IPS DF 19.7 (cell line): ENCODE results near the gene SIX3.

ENCODE experiments used
- DNase-seq: peaks from one replicate; pipeline ENCODE4 v3.0.0-alpha.2; 2013; ENCODE audit warnings: low read depth, low spot score

SIX3 gene

GRCh38 chr2:44943693-44944101, 2.2 kb downstream of the SIX3 start:
- no peak for DNase-seq

- no peak for DNase-seq
These were observed 2.8 kb downstream of the SIX3 start for GRCh38 chr2:44944102-44944951.

- DNase-seq: no peak
These were observed 3.6 kb downstream of the SIX3 start for GRCh38 chr2:44944952-44945612.

- DNase-seq: no peak
These were observed 4.3 kb downstream of the SIX3 start for GRCh38 chr2:44945676-44946371.

GRCh38 chr2:44946372-44947027, 5.0 kb downstream of the SIX3 start:
- no peak for DNase-seq

- no peak for DNase-seq
These were observed 5.5 kb downstream of the SIX3 start for GRCh38 chr2:44947028-44947375.

- no peak for DNase-seq
These were observed 7.2 kb downstream of the SIX3 start for GRCh38 chr2:44948565-44949328.

- DNase-seq: no peak
These were observed 8.0 kb downstream of the SIX3 start for GRCh38 chr2:44949329-44950151.

- no peak for DNase-seq
These were observed 9.1 kb downstream of the SIX3 start for GRCh38 chr2:44950646-44951045.

- no peak for DNase-seq
These were observed 9.6 kb downstream of the SIX3 start for GRCh38 chr2:44951124-44951523.

GRCh38 chr2:44951714-44952113, 10.2 kb downstream of the SIX3 start:
- DNase-seq: no peak

GRCh38 chr2:44952143-44952805, 10.8 kb downstream of the SIX3 start:
- no peak for DNase-seq

GRCh38 chr2:44952806-44953498, 11.4 kb downstream of the SIX3 start:
- no peak for DNase-seq

- DNase-seq: no peak
These were observed 12.0 kb downstream of the SIX3 start for GRCh38 chr2:44953499-44953883.

GRCh38 chr2:44954447-44954888, 13.0 kb downstream of the SIX3 start:
- DNase-seq: no peak

GRCh38 chr2:44954889-44955592, 13.5 kb downstream of the SIX3 start:
- DNase-seq: no peak

GRCh38 chr2:44955593-44956392, 14.3 kb downstream of the SIX3 start:
- no peak for DNase-seq

GRCh38 chr2:44956843-44957242, 15.3 kb downstream of the SIX3 start:
- DNase-seq: no peak
